ENCODE data around the gene CD300H.

Gene CD300H

DNA sequence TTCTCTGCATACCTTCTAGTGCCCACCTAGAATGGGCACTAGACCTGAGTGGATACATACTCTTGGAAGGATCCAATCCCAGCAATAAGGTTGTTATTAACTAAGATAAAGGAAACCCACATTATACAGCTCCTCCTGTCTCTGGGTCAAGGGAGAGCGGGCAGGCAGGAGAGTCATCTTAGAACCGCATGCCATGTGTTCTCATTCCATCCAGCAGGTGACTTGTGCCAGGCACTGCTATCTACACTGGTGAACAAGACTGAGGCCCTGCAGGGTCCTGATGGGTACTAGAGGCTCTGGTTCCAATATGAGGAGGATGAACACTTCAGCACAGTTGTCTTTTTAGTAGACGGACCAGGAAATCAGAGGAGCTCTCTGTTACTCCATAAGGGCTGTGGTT is 5.9 kb upstream of the CD300H start:
- DNase-seq (ENCODE audit: low read depth), result no peak
- TF ChIP-seq, protein P1, sequence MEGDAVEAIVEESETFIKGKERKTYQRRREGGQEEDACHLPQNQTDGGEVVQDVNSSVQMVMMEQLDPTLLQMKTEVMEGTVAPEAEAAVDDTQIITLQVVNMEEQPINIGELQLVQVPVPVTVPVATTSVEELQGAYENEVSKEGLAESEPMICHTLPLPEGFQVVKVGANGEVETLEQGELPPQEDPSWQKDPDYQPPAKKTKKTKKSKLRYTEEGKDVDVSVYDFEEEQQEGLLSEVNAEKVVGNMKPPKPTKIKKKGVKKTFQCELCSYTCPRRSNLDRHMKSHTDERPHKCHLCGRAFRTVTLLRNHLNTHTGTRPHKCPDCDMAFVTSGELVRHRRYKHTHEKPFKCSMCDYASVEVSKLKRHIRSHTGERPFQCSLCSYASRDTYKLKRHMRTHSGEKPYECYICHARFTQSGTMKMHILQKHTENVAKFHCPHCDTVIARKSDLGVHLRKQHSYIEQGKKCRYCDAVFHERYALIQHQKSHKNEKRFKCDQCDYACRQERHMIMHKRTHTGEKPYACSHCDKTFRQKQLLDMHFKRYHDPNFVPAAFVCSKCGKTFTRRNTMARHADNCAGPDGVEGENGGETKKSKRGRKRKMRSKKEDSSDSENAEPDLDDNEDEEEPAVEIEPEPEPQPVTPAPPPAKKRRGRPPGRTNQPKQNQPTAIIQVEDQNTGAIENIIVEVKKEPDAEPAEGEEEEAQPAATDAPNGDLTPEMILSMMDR (conservative IDR thresholded peaks at IDR 0.05; ENCODE audit: low read depth, low read length), result no peak
- no peak overlapping the region for H3K4me3 ChIP-seq (ENCODE audit: low read length)

DNA sequence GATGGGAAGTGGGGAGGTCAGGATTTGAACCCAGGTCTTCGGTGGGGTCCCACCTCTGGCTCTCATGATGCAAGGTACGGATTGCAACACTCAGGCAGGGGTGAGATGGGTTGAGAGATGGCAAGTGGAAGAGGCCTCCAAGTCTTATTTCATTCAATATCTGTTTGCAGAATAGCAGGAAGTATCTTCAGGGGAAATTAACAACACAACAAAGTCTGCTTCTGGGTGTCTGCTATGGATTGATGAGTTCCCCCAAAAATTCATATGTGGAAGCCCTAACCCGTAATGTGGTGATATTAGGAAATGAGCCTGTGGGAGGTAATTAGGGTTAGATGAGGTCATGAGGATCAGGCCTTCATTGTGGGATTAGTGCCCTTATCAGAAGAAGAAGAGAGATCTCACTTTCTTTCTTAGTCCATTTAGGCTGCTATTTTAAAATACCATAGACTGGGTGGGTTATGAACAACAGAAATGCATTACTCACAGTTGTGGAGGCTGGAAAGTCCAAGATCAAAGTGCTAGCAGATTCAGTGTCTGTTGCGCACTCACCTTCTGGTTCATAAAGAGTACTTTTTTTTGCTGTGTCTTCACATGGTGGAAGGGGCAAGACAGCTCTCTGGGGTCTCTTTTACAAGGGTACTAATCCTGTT is 4.4 kb upstream of the CD300H start:
- TF ChIP-seq, protein P1 (conservative IDR thresholded peaks at IDR 0.05; ENCODE audit: low read depth, low read length), result no peak
- no peak for DNase-seq (ENCODE audit: low read depth)
- H3K4me3 ChIP-seq (ENCODE audit: low read length), result no peak overlapping the region

DNA sequence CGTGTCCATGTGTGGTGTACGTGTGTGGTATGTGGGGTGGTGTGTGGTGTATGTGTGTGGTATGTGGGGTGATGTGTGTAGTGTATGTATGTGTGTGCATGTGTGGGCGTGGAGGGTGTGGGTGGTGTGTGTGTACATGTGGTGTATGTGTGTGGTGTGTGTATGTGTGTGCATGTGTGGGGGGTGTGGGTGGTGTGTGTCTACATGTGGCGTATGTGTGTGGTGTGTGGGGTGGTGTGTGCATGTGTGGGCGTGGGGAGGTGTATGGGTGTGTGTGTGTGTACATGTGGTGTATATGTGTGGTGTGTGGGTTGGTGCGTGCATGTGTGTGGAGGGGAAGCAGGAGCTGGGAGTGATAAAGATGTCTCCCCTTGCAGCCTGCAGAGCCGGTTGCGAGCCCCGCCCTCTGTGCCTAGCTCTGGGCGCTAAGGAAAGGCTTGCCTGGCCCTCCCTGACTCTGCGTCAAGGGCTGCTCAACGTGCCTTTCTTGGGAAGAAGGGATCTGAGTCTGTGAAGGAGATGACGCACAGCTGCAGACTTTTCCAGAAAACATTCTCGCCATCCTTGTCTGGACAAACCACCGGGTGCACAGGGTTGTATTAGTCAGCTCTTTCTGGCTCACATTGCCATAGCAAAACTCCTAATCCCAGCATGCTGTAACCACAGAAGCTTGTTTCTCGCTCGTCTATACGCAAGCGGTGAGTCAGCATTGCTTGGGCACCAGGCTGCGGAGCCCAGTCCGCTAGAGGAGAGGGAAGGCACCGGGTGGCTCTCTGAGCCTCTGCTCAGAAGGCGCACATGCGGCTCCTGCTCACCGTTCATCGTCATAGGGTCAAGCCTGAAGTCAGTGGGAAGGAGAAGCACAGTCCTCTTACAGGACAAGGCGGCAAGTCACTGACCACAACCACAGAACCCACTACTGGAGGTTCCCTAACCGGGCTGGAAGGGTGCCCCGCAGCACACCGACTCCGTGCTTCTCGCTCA is 2.0 kb upstream of the CD300H start:
- DNase-seq (ENCODE audit: low read depth), result peak; percentile 100
- no peak overlapping the region for H3K4me3 ChIP-seq (ENCODE audit: low read length)

DNA sequence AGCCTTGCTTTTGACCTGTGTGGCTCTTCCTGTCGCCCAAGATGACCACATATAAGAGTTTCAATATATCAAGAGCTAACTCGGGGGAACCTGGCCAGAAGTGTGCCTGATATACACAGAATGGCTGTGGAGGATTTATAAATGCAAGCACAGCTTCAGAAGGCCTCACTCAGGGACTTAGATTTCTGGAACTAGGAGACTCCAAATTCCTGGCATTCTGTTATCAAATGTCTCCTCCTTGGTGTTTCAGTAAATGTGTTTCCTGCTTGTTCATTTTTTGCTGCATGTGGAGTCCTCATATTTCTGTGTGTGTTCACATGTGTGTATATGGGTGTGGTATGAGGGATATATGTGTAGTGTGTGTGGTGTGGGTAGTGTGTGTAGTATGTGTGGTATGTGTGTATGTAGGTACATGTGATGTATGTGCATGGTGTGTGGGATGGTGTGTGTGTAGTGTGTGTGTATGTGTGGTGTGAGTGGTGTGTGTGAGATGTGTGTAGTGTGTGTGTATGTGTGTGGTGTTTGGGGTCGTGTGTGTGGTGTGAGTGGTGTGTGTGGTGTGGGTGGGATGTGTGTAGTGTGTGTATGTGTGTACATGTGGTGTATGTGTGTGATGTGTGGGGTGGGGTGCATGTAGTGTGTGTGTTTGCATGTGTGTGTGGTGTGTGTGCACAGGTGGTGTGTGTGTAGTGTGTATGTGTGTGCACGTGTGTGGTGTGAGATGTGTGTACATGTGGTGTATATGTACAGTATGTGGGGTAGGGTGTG is 981 bp upstream of the CD300H start:
- no peak for DNase-seq (ENCODE audit: low read depth)
- no peak overlapping the region for H3K4me3 ChIP-seq (ENCODE audit: low read length)
- TF ChIP-seq, protein P1 (conservative IDR thresholded peaks at IDR 0.05; ENCODE audit: low read depth, low read length), result no peak

More for the DNA sequence above, 2.0 kb upstream of the CD300H start:
- TF ChIP-seq, protein P1 (conservative IDR thresholded peaks at IDR 0.05; ENCODE audit: low read depth, low read length), result no peak

DNA sequence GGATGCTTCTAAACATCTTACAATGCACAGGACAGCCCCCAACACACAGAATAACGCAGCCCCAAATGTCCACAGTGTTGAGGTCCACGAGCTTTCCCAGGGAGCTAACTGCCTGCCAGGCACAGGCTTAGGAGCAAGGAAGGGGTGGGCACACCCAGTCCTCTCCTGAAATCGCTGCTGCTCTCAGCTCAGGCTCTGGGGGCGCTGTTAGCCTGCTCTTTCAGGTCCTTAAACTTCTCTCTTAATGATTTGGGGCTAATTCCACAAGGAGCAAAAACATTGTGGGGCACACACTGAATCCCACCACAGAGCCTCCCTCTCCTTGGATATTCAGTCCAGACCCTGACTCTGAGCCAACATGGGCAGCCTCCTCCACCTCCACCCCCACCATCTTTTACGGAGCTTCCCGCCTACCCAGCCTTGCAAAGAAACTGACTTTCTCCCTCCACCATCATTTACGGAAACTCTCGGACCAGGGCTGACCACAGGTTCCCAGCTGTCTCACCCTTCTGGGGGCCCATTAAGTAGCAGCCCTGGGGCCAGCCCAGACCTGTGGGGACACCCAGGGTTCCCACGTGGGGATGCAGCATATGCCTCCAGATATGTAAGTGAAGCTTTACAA is 1.1 kb downstream of the CD300H start:
- TF ChIP-seq, protein P1 (conservative IDR thresholded peaks at IDR 0.05; ENCODE audit: low read depth, low read length), result peak; percentile 85
- no peak overlapping the region for H3K4me3 ChIP-seq (ENCODE audit: low read length)
- DNase-seq (ENCODE audit: low read depth), result no peak

DNA sequence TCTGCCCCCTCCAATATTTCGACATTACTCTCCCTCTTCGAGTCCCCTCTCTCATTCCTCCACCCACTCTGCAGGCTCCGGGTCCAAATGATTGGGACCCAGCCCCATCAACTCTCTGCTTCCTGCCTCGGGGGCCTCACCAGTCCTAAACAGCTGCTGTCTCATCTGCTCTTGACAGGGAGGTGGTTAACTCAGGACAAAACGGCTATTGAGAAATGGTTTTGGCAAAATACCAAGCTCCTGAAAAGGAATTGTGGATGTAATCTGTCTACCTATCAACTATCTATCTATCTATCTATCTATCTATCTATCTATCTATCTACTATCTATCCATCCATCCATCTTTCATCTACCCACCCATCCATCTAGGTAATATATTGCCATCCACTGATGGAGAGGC is 2.2 kb downstream of the CD300H start:
- no peak for DNase-seq (ENCODE audit: low read depth)
- TF ChIP-seq, protein P1 (conservative IDR thresholded peaks at IDR 0.05; ENCODE audit: low read depth, low read length), result no peak
- H3K4me3 ChIP-seq (ENCODE audit: low read length), result no peak overlapping the region

All from retinal pigment epithelial cell (primary cell).